HG03097 (cell line): Measurements from ENCODE around the gene EDN2.

Experiments used
- ATAC-seq: cut with Tn5 transposase; IDR thresholded peaks from one replicate; pipeline ENCODE4 v1.9.1; 2021; ENCODE audit not compliant: unreplicated experiment, low FRiP score

EDN2 gene

DNA sequence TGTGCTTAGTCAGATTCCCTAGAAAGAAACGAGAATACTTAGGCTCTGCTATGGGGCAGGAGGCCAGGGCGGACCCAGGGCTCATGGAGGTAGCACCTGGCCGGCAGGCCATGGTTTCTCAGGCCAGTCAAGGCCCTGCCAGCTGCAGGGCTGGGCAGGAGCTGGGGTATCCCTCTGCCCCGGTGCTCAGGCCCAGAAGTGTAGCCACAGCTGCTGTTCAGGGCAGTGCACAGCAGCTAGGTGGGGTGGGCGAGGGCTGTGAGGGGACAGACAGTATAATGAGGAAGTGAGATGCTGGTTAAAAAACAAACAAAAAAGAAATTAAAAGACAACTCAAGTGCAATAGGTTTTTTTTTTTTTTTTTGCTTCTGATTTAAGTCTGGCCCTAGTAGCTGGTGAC lies 34.0 kb upstream of the EDN2 start:
- no peak for ATAC-seq

DNA sequence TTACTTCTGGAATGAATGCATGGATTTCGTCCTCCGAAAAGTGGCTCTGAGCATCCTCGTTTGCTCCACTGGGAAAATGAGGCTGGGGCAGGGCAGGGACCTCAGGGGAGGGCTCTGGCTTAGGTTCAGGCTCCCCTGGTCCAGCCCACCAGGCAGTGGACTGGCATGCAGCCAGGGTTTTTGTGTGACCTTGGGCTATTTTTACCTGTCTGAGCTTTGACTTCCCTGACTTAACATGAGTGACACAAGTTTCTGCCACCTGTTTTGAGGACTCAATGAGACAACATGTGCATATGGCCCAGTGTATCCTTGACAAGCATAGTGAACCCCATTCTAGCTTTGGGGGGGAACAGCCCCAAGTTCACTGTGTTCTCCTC lies 32.6 kb upstream of the EDN2 start:
- no peak for ATAC-seq

DNA sequence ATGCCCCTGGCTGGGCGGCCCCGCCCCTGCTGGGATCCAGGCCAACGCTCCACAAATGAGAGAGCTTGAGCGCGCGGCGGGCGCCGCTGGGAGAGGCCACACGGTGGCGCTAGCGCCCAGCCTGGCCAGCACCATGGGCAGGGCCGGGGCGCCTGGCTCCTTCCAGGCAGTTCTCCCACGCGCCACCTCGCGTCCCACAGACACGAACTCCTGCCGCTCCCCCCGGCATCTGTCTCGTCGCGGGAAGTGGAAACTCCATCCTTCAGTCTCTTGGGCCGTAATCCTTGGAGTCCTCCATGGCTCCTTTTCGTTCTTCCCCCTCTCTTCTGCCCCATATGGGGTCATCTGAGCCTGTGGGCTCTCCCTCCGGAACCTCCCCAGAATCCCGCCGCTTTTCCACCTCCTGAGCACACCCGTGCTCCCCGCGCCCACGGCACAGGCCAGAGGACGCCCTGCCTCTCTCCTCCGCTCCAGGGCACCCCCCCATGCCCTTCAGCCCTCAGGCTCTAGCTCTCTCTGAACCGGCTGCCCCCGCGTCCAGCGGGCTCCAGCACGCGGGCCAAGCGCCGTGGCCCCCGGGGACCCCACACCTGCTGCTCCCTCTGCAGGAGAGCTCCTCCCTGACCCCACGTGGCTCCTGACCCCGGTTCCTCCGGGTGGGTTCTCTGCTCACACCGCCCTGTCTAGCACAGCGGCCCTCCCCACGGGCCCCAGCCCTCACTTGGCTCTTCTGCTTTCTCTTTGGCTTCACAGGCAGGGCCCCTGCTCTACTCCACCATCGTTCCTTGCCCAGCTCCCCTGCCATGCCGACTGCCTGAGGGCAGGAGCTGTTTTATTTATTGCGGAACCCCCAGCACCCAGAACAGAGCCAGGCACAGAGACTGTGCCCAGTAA lies 31.9 kb upstream of the EDN2 start:
- peak; percentile 66 for ATAC-seq

DNA sequence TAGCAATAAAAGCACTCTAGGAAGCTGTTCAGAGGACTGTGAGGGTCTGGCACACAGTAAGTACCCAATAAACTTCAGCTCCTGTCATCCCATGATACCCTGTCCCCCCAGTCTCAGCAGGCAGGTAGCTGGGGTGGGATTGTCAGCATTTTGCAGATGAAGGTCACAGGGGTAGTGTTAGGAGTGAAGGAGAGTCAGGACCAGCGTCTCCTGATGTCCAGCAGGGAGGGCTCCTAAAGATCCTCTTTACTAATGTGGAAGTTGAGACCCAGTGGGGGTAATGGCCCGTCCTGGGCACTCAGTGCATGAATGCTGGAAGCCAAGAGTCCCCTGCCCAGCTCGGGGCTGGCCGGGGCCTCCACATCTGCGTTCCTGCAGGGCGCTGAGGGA lies 31.3 kb upstream of the EDN2 start:
- ATAC-seq, result no peak

DNA sequence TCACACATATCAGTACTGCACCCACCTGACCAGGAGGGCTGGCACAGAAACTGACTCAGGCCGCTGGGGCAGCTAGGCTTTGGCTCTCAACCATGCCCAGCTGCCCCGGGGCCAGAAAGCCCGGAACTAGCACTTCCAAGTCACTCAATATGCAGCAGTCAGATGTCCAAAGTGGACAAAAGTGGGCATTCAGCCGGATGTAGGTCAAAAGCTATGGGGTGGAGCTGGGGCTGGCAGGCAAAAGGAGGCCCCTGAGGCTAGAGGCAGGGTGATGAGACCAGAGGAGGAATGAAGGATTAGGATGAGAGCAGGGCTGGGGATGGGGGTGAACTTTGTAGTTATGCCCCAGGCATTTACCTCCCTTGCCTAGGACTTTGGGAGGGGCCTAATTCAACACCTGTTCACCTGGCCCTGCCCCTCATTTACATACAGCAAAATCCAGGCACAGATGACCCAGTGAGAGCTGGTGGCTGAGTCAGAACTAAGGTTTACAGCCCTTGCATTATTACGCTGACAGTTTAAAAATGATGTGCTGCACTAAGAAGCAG lies 30.7 kb upstream of the EDN2 start:
- no peak for ATAC-seq

DNA sequence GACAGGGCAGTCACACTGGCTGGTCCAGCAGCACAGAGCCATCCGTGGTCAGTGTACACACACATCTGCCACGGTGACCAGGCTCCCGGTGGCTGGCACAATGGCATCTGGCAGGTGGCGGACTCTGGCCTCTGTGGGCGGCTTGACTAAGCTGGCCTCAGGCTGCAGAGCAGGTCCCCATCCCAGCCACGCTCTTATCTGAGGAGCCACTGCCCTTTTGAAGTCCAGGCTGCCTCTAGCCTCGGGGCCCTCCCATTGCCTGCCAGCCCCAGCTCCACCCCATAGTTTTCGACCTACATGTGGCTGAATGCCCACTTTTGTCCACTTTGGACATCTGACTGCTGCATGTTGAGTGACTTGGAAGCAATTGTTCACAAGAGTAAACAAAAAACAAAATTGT lies 29.9 kb upstream of the EDN2 start:
- no peak for ATAC-seq

DNA sequence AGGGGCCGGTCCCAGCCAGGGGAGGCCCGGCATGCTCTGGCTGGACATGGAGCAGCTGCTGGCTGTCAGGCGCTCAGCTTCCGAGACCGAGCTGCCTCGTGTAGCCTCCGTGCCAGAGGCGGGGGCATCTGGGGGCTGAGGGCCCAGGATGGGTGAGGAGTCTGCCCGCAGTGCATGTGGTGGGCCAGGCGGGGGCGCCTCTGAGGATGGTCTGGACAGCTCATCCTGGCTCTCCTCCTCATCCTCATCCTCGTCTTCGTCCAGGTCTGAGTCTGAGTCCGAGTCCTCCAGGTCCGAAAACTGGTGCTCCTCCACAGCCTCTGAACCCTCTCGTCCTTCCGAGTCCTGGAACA lies 28.9 kb upstream of the EDN2 start:
- no peak for ATAC-seq

DNA sequence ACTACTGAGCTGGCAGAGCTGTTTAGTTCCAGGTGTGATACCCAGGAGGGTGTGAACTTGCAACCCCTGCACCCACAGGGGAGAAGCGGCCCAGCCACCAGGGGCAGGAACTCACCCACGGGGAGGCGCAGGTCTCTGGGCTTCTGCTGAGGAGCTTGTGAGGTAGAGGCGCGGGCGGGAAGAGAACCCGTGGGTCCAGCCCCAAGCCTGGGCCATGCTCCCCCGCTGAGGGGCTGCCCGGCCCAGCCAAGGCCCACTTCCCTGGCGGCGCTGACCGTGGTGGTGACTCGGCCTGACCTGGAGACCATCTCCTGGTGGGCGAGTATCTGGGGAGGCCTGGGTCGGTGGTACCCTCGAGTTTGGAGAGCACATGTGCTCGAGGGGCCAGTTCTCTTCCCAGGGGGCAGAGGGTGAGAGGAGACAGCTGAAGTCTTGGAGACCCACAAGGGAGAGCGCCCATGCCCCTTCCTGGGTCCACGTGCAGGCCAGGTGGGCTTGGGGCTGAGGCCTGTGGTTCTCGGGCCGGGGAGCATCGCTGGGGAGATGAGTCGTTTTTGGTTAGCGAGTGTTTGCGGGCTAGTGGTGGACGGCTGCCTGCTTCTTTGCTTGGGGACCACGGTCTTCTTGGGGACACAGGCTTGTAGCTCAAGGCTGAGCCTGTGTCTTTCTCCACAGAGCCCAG lies 28.4 kb upstream of the EDN2 start:
- no peak for ATAC-seq

DNA sequence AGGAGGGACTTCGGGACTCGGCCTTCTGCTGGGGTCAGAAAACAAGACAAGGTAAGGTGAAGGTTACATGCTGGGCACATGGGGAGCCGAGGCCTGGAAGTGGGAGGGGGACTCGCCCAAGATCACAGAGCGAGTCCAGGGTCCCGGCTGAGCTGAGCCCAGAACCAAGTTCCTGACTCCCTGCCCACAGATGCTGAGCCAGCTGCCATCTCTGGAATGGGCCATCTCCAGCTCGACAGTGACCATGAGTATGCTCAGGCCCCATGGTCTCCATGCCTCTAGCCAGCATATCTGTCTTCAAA lies 26.7 kb upstream of the EDN2 start:
- no peak for ATAC-seq

DNA sequence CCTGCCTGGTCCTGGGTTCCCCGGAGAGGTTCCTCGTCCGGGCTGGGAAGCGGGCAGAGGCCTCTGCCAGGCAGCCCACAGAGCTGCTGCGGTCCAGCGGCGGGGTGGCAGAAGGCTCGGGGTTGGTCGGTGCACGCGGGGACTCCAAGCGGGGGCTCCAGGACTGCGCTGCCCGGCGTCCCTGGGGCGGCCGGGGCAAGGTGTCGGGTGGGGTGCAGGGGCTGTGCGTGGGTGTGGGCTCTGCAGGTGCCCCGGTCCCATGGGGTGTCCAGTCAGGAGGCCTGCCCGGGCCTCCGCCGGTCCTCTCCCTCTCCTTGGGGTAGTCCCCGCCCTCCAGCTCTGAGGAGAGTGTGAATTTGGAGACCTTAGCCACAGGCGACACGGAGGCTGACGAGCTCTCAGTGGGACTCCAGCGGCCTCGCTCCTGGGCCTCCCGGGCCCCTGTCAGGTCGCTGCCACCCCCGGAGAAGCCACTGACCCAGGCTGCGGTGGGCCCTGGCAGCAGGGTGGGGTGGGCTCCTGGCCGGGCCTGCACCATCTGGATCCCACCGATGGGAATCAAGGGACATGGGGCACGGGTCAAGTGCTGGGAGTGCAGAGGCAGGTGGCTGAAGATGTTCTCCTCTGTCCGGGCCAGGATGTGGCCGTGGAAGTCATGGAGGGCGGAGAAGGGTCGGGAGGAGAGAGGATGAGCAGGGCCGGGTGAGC lies 26.2 kb upstream of the EDN2 start:
- no peak for ATAC-seq

DNA sequence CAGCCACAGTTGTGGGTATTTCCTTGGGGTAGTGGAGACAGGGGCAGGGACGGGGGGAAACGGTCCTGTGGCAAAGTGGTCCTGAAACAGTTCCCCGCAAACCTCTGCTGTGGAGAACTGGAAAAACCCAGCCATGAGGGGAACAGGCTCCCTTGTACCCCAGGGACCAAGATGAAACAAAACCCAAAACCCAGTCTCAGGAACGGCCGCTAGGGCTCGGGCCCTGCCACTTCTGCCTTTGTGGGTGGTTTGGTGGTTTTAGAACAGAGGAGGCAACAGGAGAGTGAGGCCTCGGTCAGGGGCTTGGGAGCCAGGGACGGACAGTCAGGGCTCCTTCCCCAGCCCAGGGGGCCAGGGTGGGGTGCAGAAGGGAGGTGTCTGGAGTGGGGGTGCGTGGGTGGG lies 24.8 kb upstream of the EDN2 start:
- no peak for ATAC-seq

DNA sequence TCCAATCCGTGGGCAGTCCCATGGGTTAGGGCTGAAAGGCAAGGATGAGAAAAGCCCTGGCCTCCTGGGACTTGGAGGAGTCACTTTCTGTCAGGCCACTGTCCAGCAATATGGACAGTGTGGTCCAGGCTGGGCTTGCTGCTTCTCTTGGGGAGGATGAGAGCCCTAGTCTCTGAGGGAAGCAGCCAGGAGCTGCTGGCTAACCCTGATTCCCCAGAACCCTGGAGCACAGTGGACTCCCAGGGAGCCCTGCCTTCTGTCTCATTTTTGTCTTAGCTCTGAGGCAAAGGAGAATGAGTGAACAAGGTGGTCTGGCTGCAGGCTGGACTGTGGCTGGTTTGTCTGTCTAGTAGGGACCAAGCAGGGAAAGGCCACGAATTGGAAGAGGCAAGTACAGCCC lies 23.8 kb upstream of the EDN2 start:
- ATAC-seq, result no peak

DNA sequence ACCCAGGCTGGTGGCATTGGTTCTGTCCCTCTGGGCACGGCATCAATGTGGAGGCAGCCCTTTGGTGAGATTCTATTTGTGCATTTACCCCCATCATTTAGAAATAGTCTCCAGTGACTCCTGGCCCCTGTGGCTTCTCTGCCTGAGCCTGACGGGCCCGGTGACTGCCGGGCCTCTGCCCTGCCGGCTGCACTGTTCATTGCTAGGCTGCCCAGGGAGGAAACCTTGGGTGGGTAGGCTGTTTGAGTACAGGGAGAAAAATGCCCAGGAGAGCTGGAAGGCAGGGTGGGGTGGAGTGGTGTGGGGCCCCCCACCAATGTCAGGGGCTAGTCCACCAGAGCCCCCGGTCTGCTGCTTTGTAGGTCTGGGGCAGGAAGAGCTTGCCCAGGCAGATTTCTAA lies 23.4 kb upstream of the EDN2 start:
- no peak for ATAC-seq

DNA sequence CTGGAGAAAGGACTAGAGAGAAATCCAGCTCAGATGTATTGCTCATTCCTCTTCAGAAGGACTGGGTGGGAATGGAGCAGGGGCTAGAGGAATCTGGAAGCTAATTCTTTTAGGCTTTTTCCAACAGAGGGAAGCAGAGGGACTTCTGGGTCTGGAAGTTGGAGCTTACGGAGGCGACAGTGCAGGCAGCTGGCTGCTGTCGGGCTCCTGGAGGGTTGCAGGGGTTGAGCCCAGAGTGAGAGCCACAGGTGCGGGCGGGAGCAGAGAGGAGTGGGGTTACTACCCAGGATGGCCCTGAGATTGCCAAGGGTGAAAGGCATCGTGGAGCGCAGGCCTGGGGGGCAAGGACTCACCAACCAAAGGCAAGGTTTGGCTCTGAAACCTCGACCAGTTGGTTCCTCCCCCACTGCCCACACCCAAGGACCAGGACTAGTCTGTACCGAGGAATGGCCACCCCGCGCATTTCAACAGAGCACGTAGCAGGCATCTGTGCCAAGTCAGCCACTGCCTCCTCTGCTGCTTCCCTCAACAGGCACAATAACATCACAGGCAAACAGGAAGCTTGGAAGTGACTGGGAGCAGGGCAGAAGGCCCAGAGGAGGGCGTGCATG lies 22.7 kb upstream of the EDN2 start:
- no peak for ATAC-seq

DNA sequence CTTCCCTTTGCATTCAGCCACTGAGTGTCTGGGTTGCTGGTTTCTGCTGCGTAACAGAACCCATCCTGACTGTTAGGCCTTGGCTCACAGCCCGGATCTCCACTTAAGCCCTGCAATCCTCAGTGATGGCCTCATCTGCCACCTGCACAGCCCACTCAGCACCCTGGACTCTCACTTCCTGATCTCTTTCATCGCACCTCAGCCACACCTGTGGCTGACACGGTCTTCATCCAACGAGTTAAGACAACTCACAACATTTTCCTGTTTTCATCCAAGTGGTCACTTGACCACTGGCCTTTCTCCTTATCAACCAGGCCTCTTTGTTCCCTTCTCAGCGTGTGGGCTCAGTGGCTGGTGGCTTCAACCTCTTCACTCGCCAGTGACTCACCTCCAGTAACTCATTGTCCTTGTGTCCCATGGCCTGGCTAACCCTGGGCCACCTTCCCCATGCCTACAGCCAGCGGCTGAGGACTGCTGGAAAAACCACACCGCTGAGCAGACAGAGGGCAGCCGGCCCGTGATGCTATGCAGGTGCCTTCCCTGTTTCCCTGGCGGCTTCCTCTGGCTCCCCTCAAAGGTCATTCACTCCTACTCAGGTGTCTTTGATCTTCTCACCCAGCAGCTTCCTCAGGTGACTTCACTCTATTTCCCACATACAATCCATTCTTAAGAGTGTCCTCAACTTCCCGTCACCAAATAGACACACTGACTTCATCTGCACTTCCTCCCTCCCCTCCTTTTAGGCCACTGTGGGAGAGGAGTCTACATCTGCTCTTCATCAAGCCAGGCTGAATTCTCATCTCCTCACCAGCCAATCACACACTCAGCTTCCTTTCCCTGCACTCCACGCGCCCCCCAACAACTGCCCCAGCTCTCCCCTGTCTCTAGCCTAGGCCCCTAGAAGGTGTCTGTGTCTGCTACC lies 19.9 kb upstream of the EDN2 start:
- ATAC-seq, result no peak

DNA sequence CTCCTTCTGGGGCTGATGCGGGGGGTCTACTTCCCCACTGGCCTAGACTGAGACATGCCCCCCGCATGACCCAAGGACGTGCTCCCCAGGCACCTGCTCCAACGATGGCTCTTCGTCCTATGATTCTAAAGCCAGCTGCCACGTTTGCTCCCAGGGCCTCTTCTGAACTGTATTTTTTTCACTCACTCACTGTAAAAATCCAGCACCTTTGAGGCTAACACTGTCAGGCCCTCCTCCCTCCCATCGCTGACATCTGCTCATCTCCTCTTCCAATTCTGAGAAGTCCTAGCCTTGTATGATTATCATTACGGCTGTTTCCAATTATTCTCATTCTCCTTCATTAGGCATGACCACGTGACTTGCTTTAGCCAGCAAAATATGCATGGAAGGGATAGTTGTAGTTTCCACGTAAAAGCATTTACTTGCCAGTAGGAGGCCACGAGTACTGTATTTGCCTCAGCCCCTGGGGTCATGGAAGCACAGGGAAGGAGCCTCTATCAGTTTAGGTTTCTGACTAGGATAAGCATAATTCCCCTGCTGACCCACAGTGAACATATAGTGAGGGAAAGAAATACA lies 19.1 kb upstream of the EDN2 start:
- no peak for ATAC-seq

DNA sequence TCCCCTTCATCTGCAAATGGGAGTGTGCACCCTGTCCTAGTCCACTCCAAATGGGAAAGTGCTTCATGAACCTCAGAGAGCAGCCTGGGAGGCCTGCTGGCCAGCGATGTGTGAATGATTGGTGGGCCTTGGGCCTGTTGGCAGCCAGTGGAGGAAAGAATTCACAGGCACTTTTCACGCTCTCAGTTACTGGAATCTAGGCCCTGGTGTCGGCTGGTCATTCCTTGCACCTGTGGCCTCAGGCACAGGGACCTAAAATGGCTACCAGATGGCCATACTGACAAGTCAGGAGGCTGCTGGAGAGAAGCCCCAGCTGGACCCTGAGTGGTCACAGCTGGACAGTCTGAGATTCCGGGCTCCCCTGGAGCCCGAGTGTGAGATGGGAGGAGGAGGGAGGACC lies 18.4 kb upstream of the EDN2 start:
- no peak for ATAC-seq

DNA sequence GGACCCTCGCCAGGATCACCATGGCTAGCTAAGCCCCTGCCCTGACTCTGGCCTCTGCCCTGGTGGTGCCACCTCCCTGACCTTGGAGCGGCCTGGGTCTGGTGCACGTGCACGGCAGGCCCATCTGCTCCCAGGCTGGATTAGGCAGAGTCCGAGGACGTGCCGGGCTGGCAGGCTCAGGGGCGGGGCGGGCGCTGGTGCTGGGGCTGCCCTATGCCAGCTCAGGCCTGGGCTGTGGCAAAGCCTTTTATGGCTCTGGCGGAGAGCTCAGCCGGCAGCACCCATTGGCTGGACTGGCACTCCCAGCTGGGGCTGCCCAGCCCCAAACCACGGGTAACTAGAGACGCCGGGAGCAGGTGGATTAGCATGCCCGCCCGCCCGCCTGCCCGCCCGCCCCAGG lies 17.1 kb upstream of the EDN2 start:
- ATAC-seq, result no peak

DNA sequence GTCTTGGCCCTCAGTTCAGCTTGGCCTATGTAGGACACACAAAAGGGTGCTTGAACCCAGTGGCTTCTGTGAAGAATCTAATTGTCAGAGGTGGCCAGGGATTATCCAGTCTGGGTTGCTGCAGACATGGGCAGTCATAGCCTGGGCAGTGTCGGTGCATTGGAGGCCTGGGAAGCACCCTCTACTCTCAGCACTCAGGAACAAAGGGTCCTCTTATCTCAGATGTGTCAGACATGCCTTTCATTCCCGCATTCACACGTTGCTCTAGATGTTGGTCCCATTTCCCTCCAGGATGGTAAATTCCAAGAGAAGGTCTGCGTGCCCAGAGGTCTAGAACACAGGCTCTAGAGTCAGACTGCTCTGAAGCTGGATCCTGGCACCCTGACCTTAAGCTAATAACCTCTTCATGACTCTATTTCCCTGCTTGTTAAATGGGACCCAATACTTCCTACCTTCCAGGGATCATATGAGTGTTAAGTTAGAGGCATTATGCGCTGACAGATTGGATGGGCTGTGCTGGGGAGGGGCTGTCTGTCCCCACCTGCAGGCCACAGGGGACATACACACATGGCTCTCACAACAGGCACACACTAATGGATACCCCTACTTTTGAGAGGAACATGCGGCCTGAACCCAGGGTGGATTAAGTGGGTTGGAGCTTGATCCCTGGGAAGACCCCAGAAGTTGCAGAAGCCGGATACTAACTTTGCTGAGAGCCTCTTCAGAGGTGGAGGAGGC lies 16.5 kb upstream of the EDN2 start:
- ATAC-seq, result no peak
